ENCODE data around the gene DIRAS2. TPM values are rescaled to one million over a fixed set of nuclear protein-coding genes. Genes with fewer than 3 reads are reported as not detected.

Gene DIRAS2, protein sequence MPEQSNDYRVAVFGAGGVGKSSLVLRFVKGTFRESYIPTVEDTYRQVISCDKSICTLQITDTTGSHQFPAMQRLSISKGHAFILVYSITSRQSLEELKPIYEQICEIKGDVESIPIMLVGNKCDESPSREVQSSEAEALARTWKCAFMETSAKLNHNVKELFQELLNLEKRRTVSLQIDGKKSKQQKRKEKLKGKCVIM
- 0.11 and 1.4 TPM in 2 replicates for total RNA-seq

DNA sequence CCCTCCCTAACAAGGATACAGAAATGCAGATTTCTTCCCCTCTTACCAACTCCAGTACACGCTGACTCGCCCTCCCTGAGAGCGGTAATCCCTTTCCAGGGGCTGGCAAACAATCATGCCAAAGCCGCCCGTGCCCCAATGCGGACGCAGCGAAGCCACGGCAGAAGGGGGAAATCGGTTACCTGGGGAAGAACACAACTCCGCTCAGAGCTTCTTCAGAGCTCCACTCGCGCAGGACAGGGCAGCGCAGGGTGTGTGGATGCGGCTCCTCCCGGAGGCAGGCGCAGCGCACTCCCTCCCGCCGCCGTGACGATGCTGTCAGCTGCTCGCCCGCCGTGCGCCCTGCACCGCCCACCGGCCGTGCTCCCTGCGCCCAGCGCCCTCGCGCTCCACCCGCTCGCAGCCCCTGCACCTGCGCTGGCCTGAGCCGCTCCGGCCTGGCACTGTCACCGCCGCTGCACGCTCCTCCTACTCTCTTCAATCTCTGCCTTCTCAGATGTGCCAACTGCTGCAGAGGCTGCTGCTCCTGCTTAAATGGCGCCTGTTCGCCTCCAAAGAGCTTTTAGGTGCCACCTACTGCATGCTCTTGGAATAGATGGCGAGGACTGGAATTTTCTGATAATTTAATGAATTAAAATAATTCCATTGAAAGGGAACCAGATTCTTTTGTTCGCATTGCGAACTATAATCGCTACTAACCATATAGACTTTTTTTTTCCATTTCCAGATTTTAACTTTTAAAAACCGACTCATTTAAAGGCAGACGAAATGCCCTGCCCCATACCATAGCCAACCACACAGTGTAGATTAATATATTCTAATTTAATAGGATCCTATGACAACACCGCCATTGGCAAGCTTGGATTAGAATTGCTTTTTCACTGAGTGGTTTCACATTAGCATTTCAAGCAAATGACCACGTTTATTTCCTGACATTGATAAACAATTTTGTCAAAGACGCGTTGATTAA is at the start of gene DIRAS2:
Gene DIRAS2 (minus strand): TSS at position 255 of the 970 bp plus-strand sequence. CDS start 28,997 bp downstream, outside the sequence.

Other genes starting within 250 kb of the DIRAS2 start
- not detected in 2 replicates for gene SYK, start 159.0 kb upstream of the DIRAS2 start, total RNA-seq